Fibroblast of the aortic adventitia (primary cell): ENCODE data around the gene USP20. TPM values are rescaled to one million over a fixed set of nuclear protein-coding genes. Genes with fewer than 3 reads are reported as not detected.

Experiments used
- DNase-seq: peaks from one replicate; pipeline ENCODE4 v3.0.0-alpha.2; 2010; ENCODE audit warnings: low read depth
- H3K4me3 ChIP-seq: 2 replicates; pipeline ENCODE4 v1.5.1; 2011; ENCODE audit warnings: low read depth, mild to moderate bottlenecking, control low read depth, low read length, moderate library complexity
- total RNA-seq: library from RNA; depleted of rRNA; stranded (reverse); fragments of >200 nt; gene quantifications from 2 replicates; pipeline ENCODE4 v1.2.3, GENCODE V29; 2012; ENCODE audit warnings: low replicate concordance
- TF ChIP-seq, protein P1 (sequence below): IDR thresholded peaks from 2 replicates; pipeline ENCODE4 v1.5.1; 2011; ENCODE audit warnings: mild to moderate bottlenecking, low read length, control low read depth, inconsistent platforms; ENCODE audit not compliant: insufficient read depth

Gene USP20
- total RNA-seq, 1 donor = 7.5 TPM

DNA sequence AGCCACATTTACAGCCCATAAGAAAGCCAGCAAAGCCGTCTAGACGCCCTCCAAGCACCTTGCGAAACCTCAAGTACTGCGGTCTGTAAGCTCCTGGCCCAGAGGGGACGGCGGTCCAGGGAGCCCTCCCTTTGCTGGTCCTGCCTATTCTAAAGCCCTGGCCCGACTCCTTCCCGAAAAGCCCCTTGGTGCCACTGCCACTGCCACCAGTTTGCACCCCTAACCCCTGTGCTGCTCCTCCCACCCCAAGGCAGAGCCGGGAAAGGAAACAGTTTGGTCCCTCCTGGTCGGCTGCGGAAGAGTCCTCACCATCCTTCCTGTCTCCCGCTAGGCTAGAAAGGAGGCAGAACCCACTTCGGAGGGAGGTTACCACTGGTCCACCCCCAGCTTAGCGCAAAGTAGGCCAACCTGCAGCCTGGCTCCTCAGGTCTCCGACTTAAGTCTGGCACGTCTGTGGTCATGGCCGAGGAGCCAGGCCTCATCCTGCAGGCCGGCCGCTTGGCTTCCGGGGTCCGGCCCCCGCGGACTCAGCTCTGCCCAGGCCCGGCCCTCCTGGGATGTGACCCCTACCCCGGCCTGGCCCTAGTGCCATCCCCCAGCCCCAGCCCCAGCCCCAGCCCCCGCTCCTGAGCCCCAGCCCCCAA lies 12.2 kb upstream of the USP20 start:
- DNase-seq = peak; percentile 35
- TF ChIP-seq, protein P1, sequence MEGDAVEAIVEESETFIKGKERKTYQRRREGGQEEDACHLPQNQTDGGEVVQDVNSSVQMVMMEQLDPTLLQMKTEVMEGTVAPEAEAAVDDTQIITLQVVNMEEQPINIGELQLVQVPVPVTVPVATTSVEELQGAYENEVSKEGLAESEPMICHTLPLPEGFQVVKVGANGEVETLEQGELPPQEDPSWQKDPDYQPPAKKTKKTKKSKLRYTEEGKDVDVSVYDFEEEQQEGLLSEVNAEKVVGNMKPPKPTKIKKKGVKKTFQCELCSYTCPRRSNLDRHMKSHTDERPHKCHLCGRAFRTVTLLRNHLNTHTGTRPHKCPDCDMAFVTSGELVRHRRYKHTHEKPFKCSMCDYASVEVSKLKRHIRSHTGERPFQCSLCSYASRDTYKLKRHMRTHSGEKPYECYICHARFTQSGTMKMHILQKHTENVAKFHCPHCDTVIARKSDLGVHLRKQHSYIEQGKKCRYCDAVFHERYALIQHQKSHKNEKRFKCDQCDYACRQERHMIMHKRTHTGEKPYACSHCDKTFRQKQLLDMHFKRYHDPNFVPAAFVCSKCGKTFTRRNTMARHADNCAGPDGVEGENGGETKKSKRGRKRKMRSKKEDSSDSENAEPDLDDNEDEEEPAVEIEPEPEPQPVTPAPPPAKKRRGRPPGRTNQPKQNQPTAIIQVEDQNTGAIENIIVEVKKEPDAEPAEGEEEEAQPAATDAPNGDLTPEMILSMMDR = no peak
- H3K4me3 ChIP-seq = peak overlapping the region; percentile 92

DNA sequence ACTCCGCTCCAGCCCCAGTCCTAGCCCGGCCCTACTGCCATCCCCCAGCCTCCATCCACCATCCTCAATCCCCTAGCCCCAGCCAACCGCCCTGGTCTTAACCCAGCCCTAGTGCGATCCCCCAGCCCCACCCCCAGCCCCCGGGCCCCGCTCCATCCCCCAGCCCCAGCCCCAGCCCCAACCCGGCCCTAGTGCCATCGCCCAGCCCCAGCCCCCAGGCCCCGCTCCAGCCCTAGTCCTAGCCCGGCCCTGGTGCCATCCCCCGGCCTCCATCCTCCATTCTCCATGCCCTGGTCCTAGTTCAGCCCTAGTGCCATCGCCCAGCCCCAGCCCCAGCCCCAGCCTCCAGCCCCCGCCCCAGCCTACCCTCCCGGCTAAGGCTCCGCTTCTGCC lies 11.7 kb upstream of the USP20 start:
- TF ChIP-seq, protein P1 = no peak
- no peak for DNase-seq
- peak overlapping the region; percentile 92 for H3K4me3 ChIP-seq

DNA sequence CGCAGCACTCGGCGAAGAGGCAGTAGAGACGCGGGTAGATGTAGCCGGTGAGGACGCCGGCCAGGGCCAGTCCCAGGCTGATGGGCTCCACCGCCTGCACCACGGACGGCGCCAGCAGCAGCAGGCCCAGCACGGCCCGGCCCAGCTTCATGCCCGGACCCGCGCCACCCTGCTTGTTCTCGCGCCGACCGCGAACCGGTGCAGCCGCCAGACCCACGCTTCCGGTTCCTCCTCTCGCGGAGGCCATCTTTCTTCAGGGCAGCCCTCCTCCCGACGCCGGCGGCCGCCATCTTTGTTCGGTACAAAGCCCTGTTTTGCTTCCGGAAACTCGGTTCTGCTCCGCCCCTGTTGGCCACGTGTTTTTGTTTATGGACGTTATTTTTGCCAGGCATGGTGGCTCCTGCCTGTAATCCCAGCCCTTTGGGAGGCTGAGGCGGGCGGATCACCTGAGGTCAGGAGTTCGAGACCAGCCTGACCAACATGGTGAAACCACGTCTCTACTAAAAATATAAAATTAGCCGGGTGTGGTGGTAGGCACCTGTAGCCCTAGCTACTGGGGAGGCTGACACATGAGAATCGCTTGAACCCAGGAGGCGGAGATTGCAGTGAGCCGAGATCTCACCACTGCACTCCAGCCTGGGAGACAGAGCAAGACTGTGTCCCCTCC lies 11.2 kb upstream of the USP20 start, which contains the start of gene TOR1A:
Gene TOR1A, minus strand, starts transcription at position 202 of the 667 bp plus-strand sequence. Its CDS starts 51 bp downstream, at position 151.
- DNase-seq = peak; percentile 94
- TF ChIP-seq, protein P1 = no peak
- H3K4me3 ChIP-seq = peak within 1 kb of the TSS; percentile 92

DNA sequence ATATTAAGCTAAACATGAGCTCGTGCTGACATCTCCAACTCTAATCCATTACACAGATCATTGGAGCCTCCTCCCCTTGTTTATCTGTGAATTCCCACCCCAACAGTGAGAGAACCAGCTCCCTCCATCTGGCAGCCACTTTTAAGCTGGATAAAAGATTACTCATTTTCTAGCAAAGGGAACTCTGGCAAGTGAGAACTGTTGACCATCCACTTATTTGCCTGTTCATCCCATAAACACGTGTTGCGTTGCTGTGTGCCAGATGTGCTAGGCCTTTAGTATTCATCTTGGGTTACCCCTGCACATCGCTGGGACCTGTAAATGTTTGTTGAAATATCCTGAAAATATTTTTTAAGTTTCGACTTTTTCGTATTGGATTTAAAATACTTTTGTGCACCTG lies 8.9 kb upstream of the USP20 start:
- DNase-seq = no peak
- H3K4me3 ChIP-seq = no peak overlapping the region
- TF ChIP-seq, protein P1 = no peak

DNA sequence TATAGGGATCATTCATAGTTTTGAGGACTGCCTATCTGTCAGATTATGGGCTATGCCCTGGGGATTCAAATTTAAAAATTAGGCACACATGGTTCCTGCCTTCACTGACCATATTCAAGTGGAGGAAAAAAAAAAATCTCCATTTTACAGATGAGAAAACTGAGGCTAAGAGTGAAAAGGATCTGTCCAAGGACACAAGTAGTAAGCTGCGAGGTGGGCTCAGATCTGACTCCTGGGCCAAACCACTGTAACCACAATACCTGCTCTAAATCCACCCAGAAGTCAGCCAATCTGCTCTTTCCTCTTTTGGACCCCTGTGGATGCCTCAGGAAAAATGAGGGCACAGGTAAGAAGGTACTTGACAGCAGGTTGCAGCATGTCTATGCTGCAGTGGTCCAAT lies 8.5 kb upstream of the USP20 start:
- no peak for DNase-seq
- H3K4me3 ChIP-seq = no peak overlapping the region
- TF ChIP-seq, protein P1 = no peak

DNA sequence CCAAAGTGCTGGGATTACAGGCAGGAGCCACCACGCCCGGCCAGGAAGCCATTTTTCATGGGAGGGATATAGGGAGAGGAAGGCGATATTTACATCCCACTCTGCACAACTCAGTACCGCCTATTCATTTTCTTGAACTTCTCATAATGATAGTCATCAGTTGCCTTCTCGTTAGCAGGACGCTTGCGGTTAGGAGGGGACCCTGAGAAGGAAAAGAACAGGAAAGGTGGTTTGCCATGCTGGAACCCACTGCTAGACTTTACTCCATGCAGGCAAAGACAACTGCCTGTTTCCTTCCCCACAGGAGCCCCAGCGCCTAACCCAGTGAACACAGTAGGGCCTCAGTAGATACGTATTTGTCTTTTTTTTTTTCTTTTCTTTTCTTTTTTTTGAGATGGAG lies 7.2 kb upstream of the USP20 start:
- no peak for DNase-seq
- TF ChIP-seq, protein P1 = no peak
- H3K4me3 ChIP-seq = no peak overlapping the region
